ENCODE data around the gene GRK3. TPM values are rescaled to one million over a fixed set of nuclear protein-coding genes. Genes with fewer than 3 reads are reported as not detected.

Gene GRK3
- total and polyA plus RNA-seq, 2 donors (not counting 3 experiments of a cell fraction or from before 2014, with no cell fraction given), result 0.68 to 4.4 TPM

DNA sequence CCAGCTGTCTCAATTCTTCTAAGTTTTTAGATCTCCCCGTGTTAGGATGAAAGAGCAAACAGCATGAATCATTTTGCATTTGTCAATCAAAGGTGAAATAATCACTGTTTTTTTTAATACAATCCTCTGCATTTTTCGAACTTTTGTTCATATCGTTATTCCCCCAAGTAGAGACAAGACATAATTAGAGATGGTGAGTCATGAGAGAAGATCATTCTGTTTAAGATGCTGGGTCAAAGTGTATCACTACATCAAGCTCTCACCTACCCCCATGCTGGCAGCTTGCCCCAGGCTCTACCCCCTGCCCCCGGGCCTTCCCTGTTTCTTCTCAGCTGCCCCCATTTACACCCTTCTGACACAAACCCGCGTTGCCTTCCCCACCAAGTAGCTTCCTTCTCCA lies 147.0 kb downstream of the GRK3 start:
- Histone ChIP-seq H3K79me2 (ENCODE audit: control insufficient read depth, insufficient read depth, low read length) (no peaks in the 10 kb centered on the region), H3K4me2 (ENCODE audit: insufficient read depth, low read length) (no peak overlapping the region), H2AFZ (ENCODE audit: low read depth, low read length) (no peak overlapping the region), H3K4me3 (replicated peaks in 1 of 3; ENCODE audit: insufficient read depth in 1 of 3, low read depth in 1 of 3, low read length in 3 of 3) (no peak overlapping the region), H3K27me3 (ENCODE audit: control insufficient read depth in 2 of 2, insufficient read depth in 2 of 2, low read length in 2 of 2) (no peaks in the 10 kb centered on the region), H3K9me1 (replicated peaks; ENCODE audit: control insufficient read depth, extremely low read depth, insufficient read depth, low read length) (no peaks in the 10 kb centered on the region), H3K9me3 (replicated peaks; ENCODE audit: control insufficient read depth, insufficient read depth, low read length) (no peaks in the 10 kb centered on the region), H3K36me3 (ENCODE audit: control insufficient read depth in 2 of 2, extremely low read depth in 1 of 2, insufficient read depth in 2 of 2, low read length in 2 of 2) (no peaks in the 10 kb centered on the region), H3K9ac (replicated peaks; ENCODE audit: extremely low read depth, insufficient read depth, low read length) (no peak overlapping the region), H4K20me1 (replicated peaks; ENCODE audit: control insufficient read depth, extremely low read depth, insufficient read depth, low read length) (no peaks in the 10 kb centered on the region), H3K4me1 (ENCODE audit: control insufficient read depth, extremely low read depth, insufficient read depth, low read length) (no peaks in the 10 kb centered on the region), H3K27ac (ENCODE audit: insufficient read depth, low read depth, low read length) (no peak overlapping the region)
- FAIRE-seq (no peak), DNase-seq (ENCODE audit: low read depth, low spot score) (no peak)
- ChIA-PET CTCF (interaction anchor here (1.0 to 3.5 kb wide), 3 partner anchors 61 to 249 kb away, joined by 3 to 14 read pairs (median 3); no protein-coding TSS in a partner anchor), POLR2A (no interaction called here)
- no TSS peak for BruUV-seq (replicated peaks)
- TF ChIP-seq MAX (IDR thresholded peaks at IDR 0.05; ENCODE audit: insufficient read depth, insufficient read length), result no peak
- no peak for TF ChIP-seq POLR2A (IDR thresholded peaks at IDR 0.05; ENCODE audit: low read depth, low read length)
- no peak for TF ChIP-seq JUN (IDR thresholded peaks at IDR 0.05; ENCODE audit: borderline replicate concordance, insufficient read depth, insufficient read length, low read depth)
- TF ChIP-seq POLR2AphosphoS5 (IDR thresholded peaks at IDR 0.05; ENCODE audit: insufficient read depth, low read depth, low read length), result no peak
- no peak for TF ChIP-seq FOS (IDR thresholded peaks at IDR 0.05; ENCODE audit: borderline replicate concordance, insufficient read depth, low read length)
- TF ChIP-seq EZH2 (IDR thresholded peaks at IDR 0.05; ENCODE audit: borderline replicate concordance, low read depth, low read length, severe bottlenecking), result no peak
- no peak for TF ChIP-seq MYC (IDR thresholded peaks at IDR 0.05; ENCODE audit: low read depth, low read length)
- TF ChIP-seq CTCF (IDR thresholded peaks at IDR 0.05; ENCODE audit: extremely low read depth in 1 of 2, insufficient read depth in 1 of 2, low read depth in 1 of 2, low read length in 2 of 2), result no peak
- TF ChIP-seq GATA2 (IDR thresholded peaks at IDR 0.05; ENCODE audit: insufficient read depth, insufficient read length, low read depth, low read length), result no peak
- dilution Hi-C loops (cut with MboI; ENCODE audit: extremely low pct_ligation_motif_present, low sequenced_read_pairs) (no loop called here), intact Hi-C loops (cut with micrococcal nuclease) (no loop called here)
